GM12874 (cell line): ENCODE measurements around the gene MTOR.

Experiments
- CTCF ChIP-seq: IDR thresholded peaks from 2 replicates; pipeline ENCODE4 v1.5.1; 2011; ENCODE audit warnings: low read depth, mild to moderate bottlenecking, control low read depth, low read length, moderate library complexity; ENCODE audit not compliant: insufficient read depth

The MTOR gene

GRCh38 chr1:11207898-11208611 is 54.3 kb downstream of the MTOR start:
- TF ChIP-seq CTCF = no peak

GRCh38 chr1:11204396-11205190 is 57.8 kb downstream of the MTOR start:
- no peak for TF ChIP-seq CTCF

- TF ChIP-seq CTCF = no peak
These were observed 63.3 kb downstream of the MTOR start for GRCh38 chr1:11198851-11199594.

- no peak for TF ChIP-seq CTCF
These were observed 64.1 kb downstream of the MTOR start for GRCh38 chr1:11198257-11198656.

- TF ChIP-seq CTCF = no peak
These were observed 65.0 kb downstream of the MTOR start for GRCh38 chr1:11197359-11197758.

GRCh38 chr1:11196945-11197344 is 65.4 kb downstream of the MTOR start:
- TF ChIP-seq CTCF = no peak
